ENCODE data around the gene RASGRF1. TPM values are rescaled to one million over a fixed set of nuclear protein-coding genes. Genes with fewer than 3 reads are reported as not detected.

RASGRF1 gene
- total RNA-seq, 4 donors from 2014 or later, result not detected

- intact Hi-C loops (cut with DNase I; ENCODE audit: low total_unique reads), result no loop called here
- ATAC-seq, result no peak
- Histone ChIP-seq H3K4me3 (no peak overlapping the region), H3K4me1 (no peaks in the 10 kb centered on the region), H3K36me3 (no peaks in the 10 kb centered on the region), H3K27ac (no peak overlapping the region), H3K27me3 (no peaks in the 10 kb centered on the region), H3K9me3 (no peaks in the 10 kb centered on the region)
- no peak for DNase-seq
- in situ Hi-C loops (cut with MboI; ENCODE audit: low sequenced_read_pairs in 4 of 4), result no loop called here
- no peak for TF ChIP-seq POLR2A (IDR thresholded peaks at IDR 0.05)
- TF ChIP-seq CTCF (IDR thresholded peaks at IDR 0.05 in 4 of 5, conservative IDR thresholded peaks at IDR 0.05 in 1 of 5), result no peak
Measured at GRCh38 chr15:78976691-78977090, 113.9 kb downstream of the RASGRF1 start.

- in situ Hi-C loops (cut with MboI; ENCODE audit: low sequenced_read_pairs in 4 of 4) (no loop called here), intact Hi-C loops (cut with DNase I; ENCODE audit: low total_unique reads) (no loop called here)
- TF ChIP-seq POLR2A (IDR thresholded peaks at IDR 0.05) (no peak), CTCF (IDR thresholded peaks at IDR 0.05 in 4 of 5, conservative IDR thresholded peaks at IDR 0.05 in 1 of 5) (no peak)
- H3K9me3 ChIP-seq, result no peaks in the 10 kb centered on the region
- no peak overlapping the region for H3K27ac ChIP-seq
- H3K4me1 ChIP-seq, result no peaks in the 10 kb centered on the region
- no peak for DNase-seq
- no peak overlapping the region for H3K4me3 ChIP-seq
- no peak for ATAC-seq
- no peaks in the 10 kb centered on the region for H3K27me3 ChIP-seq
- no peaks in the 10 kb centered on the region for H3K36me3 ChIP-seq
Measured at GRCh38 chr15:78974272-78974918, 116.2 kb downstream of the RASGRF1 start.

- Histone ChIP-seq H3K4me1 (no peaks in the 10 kb centered on the region), H3K27me3 (no peaks in the 10 kb centered on the region), H3K4me3 (no peak overlapping the region), H3K36me3 (no peaks in the 10 kb centered on the region), H3K27ac (no peak overlapping the region), H3K9me3 (no peaks in the 10 kb centered on the region)
- in situ Hi-C loops (cut with MboI; ENCODE audit: low sequenced_read_pairs in 4 of 4) (no loop called here), intact Hi-C loops (cut with DNase I; ENCODE audit: low total_unique reads) (no loop called here)
- TF ChIP-seq POLR2A (IDR thresholded peaks at IDR 0.05) (no peak), CTCF (IDR thresholded peaks at IDR 0.05 in 4 of 5, conservative IDR thresholded peaks at IDR 0.05 in 1 of 5) (no peak)
- ATAC-seq (no peak), DNase-seq (no peak)
Measured at GRCh38 chr15:78969687-78970349, 120.8 kb downstream of the RASGRF1 start.

GRCh38 chr15:78968539-78969271 is 121.9 kb downstream of the RASGRF1 start:
- Histone ChIP-seq H3K27ac (no peak overlapping the region), H3K27me3 (no peaks in the 10 kb centered on the region), H3K4me1 (no peaks in the 10 kb centered on the region), H3K36me3 (no peaks in the 10 kb centered on the region), H3K4me3 (no peak overlapping the region), H3K9me3 (no peaks in the 10 kb centered on the region)
- intact Hi-C loops (cut with DNase I; ENCODE audit: low total_unique reads) (no loop called here), in situ Hi-C loops (cut with MboI; ENCODE audit: low sequenced_read_pairs in 4 of 4) (no loop called here)
- TF ChIP-seq POLR2A (IDR thresholded peaks at IDR 0.05) (no peak), CTCF (IDR thresholded peaks at IDR 0.05 in 4 of 5, conservative IDR thresholded peaks at IDR 0.05 in 1 of 5) (no peak)
- DNase-seq (no peak), ATAC-seq (no peak)
